HCT116 (cell line): ENCODE results near the gene AAR2. TPM values are rescaled to one million over a fixed set of nuclear protein-coding genes. Genes with fewer than 3 reads are reported as not detected.

Experiments used
- ATAC-seq: fragments of 200-7000 bp; cut with Tn5 transposase; 2 replicates; pipeline ENCODE4 v1.9.1; 2020; ENCODE audit warnings: mild to moderate bottlenecking, moderate library complexity
- BruUV-seq: library from RNA; stranded (reverse); fragments of 400-500 nt; replicated peaks from 2 replicates; lab custom pipeline; 2021; lab: Mats Ljungman, UMichigan
- CTCF ChIA-PET: fragments of 300-600 bp; sonication (Branson Sonifier 250); formaldehyde crosslinking; loops from one replicate; lab custom pipeline; 2021; ENCODE audit warnings: antibody characterized with exemption; lab: Charles Lee
- POLR2A ChIA-PET: fragments of 300-600, 350-600 bp; sonication (Branson Sonifier 250); formaldehyde crosslinking; loops from one replicate; lab custom pipeline; 2021; ENCODE audit warnings: antibody characterized with exemption; lab: Charles Lee
- RAD21 ChIA-PET, 2 experiments: fragments of 300-600 bp; sonication (Branson Sonifier 250); formaldehyde crosslinking; loops; one replicate each; lab custom pipeline; 2023; ENCODE audit warnings: low total read pairs in 2 of 2; ENCODE audit not compliant: uncharacterized antibody in 2 of 2, unreplicated experiment in 2 of 2, low non-redundant PET in 1 of 2; lab: Charles Lee
- DNase-seq: peaks from one replicate; pipeline ENCODE4 v3.0.0-alpha.2; 2010; ENCODE audit warnings: low read depth, low spot score
- H2AFZ ChIP-seq: fragments of 200-600 bp; shearing (Covaris generic), sonication (generic); 2 replicates; pipeline ENCODE4 v1.6.1; 2017; ENCODE audit warnings: low read depth, mixed run types, mixed read lengths, antibody characterized with exemption, low read length; ENCODE audit not compliant: poor library complexity, severe bottlenecking
- H3K27ac ChIP-seq: 2 replicates; pipeline ENCODE4 v1.5.1; 2012; ENCODE audit warnings: low read depth, low read length
- H3K27me3 ChIP-seq: fragments of 200-600 bp; sonication (generic); 2 replicates; pipeline ENCODE4 v1.6.1; 2016; ENCODE audit warnings: mixed run types, low read length, mixed read lengths; ENCODE audit not compliant: insufficient read depth
- H3K36me3 ChIP-seq, 2 experiments: fragments of 200-500 bp in 1 of 2; fragments of 200-600 bp in 1 of 2; sonication (Bioruptor generic) in 1 of 2; sonication (generic) in 1 of 2; 2 replicates each; pipeline versions ENCODE4 v1.5.1 to v1.6.1; 2014 to 2016; ENCODE audit warnings: low read length in 2 of 2, inconsistent platforms in 1 of 2, mixed read lengths in 1 of 2, mixed run types in 1 of 2; ENCODE audit not compliant: insufficient read depth in 2 of 2, control insufficient read depth in 1 of 2
- H3K4me1 ChIP-seq, 2 experiments: fragments of 200-600 bp in 1 of 2; sonication (generic) in 1 of 2; 2 replicates each; pipeline versions ENCODE4 v1.5.1 to v1.6.1; 2012 to 2017; ENCODE audit warnings: low read length in 2 of 2, inconsistent platforms in 1 of 2, mild to moderate bottlenecking in 1 of 2, mixed read lengths in 1 of 2, mixed run types in 1 of 2, moderate library complexity in 1 of 2; ENCODE audit not compliant: insufficient read depth in 2 of 2, control insufficient read depth in 1 of 2
- H3K4me2 ChIP-seq: fragments of 200-600 bp; sonication (generic); 2 replicates; pipeline ENCODE4 v1.6.1; 2017; ENCODE audit warnings: mixed run types, low read length, mixed read lengths
- H3K4me3 ChIP-seq, 2 experiments: fragments of 200-600 bp in 1 of 2; sonication (generic) in 1 of 2; replicated peaks in 1 of 2; 2 replicates each; pipeline ENCODE4 v1.5.1; 2011 to 2016; ENCODE audit warnings: low read length in 2 of 2, control low read depth in 1 of 2, low read depth in 1 of 2, mild to moderate bottlenecking in 1 of 2, mixed read lengths in 1 of 2, mixed run types in 1 of 2
- H3K79me2 ChIP-seq: fragments of 200-600 bp; sonication (generic); 2 replicates; pipeline ENCODE4 v1.6.1; 2017; ENCODE audit warnings: mild to moderate bottlenecking, mixed run types, low read length, moderate library complexity, mixed read lengths; ENCODE audit not compliant: insufficient read depth
- H3K9ac ChIP-seq: fragments of 200-600 bp; sonication (generic); 2 replicates; pipeline ENCODE4 v1.6.1; 2016; ENCODE audit warnings: low read length, mixed read lengths
- H3K9me2 ChIP-seq: fragments of 200-600 bp; sonication (generic), shearing (Covaris generic); 2 replicates; pipeline ENCODE4 v1.6.1; 2017; ENCODE audit warnings: mixed run types, mild to moderate bottlenecking, moderate library complexity; ENCODE audit not compliant: insufficient read depth
- H3K9me3 ChIP-seq, 2 experiments: fragments of 200-500 bp in 1 of 2; fragments of 200-600 bp in 1 of 2; sonication (Bioruptor generic) in 1 of 2; sonication (generic) in 1 of 2; 2 replicates each; pipeline ENCODE4 v1.6.1; 2014 to 2017; ENCODE audit warnings: low read length in 2 of 2, mixed read lengths in 2 of 2, inconsistent platforms in 1 of 2, low read depth in 1 of 2, mild to moderate bottlenecking in 1 of 2, mixed run types in 1 of 2, moderate library complexity in 1 of 2; ENCODE audit not compliant: control insufficient read depth in 1 of 2, insufficient read depth in 1 of 2
- H4K20me1 ChIP-seq: fragments of 200-600 bp; sonication (generic), shearing (Covaris generic); 2 replicates; pipeline ENCODE4 v1.6.1; 2017; ENCODE audit warnings: mixed run types, mild to moderate bottlenecking, moderate library complexity; ENCODE audit not compliant: insufficient read depth
- CBX3 ChIP-seq: IDR thresholded peaks from 2 replicates; pipeline ENCODE4 v1.6.1; 2012; ENCODE audit warnings: low read depth
- CEBPB ChIP-seq: IDR thresholded peaks from 2 replicates; pipeline ENCODE4 v1.6.1; 2012; ENCODE audit warnings: low read depth
- ELF1 ChIP-seq: IDR thresholded peaks from 2 replicates; pipeline ENCODE4 v1.6.1; 2012; ENCODE audit warnings: low read depth, borderline replicate concordance
- EZH2 ChIP-seq: fragments of 200-600 bp; sonication (generic); IDR thresholded peaks from 2 replicates; pipeline ENCODE4 v1.6.1; 2017; ENCODE audit warnings: antibody characterized with exemption, mixed run types
- EZH2phosphoT487 ChIP-seq: fragments of 200-600 bp; IDR thresholded peaks from 2 replicates; pipeline ENCODE4 v1.6.1; 2018; ENCODE audit warnings: antibody characterized with exemption, borderline replicate concordance
- POLR2A ChIP-seq: IDR thresholded peaks from 2 replicates; pipeline ENCODE4 v1.7.0; 2011; ENCODE audit warnings: borderline replicate concordance; ENCODE audit not compliant: insufficient read depth, insufficient read length; ENCODE audit errors: extremely low read depth
- POLR2AphosphoS5 ChIP-seq: IDR thresholded peaks from 2 replicates; pipeline ENCODE4 v1.6.1; 2011; ENCODE audit warnings: mild to moderate bottlenecking, low read depth, low read length, moderate library complexity
- RAD21 ChIP-seq: IDR thresholded peaks from 2 replicates; pipeline ENCODE4 v1.6.1; 2012; ENCODE audit warnings: low read depth, mild to moderate bottlenecking
- SIN3A ChIP-seq: IDR thresholded peaks from 2 replicates; pipeline ENCODE4 v1.6.1; 2012; ENCODE audit warnings: low read depth
- SP1 ChIP-seq: IDR thresholded peaks from 2 replicates; pipeline ENCODE4 v1.6.1; 2012; ENCODE audit warnings: low read depth
- SRF ChIP-seq: IDR thresholded peaks from 2 replicates; pipeline ENCODE4 v1.6.1; 2012; ENCODE audit warnings: low read depth
- TCF7L2 ChIP-seq: IDR thresholded peaks from 2 replicates; pipeline ENCODE4 v1.7.0; 2011; ENCODE audit warnings: borderline replicate concordance, inconsistent platforms; ENCODE audit not compliant: insufficient read depth, insufficient read length; ENCODE audit errors: extremely low read depth
- YY1 ChIP-seq: IDR thresholded peaks from 2 replicates; pipeline ENCODE4 v1.6.1; 2011; ENCODE audit warnings: low read length, low read depth, moderate library complexity, mild to moderate bottlenecking; ENCODE audit not compliant: insufficient replicate concordance; ENCODE audit errors: extremely low read depth
- ZFX ChIP-seq: fragments of 450-650 bp; IDR thresholded peaks from 2 replicates; pipeline ENCODE4 v1.6.1; 2017
- ZNF274 ChIP-seq: fragments of 200-500 bp; sonication (Bioruptor generic); IDR thresholded peaks from 2 replicates; pipeline ENCODE4 v1.6.1; 2014; ENCODE audit warnings: mild to moderate bottlenecking, low read depth, low read length, inconsistent platforms
- intact Hi-C: fragments of 100-400 bp; cut with micrococcal nuclease; formaldehyde crosslinking; loops from 2 replicates; pipeline ENCODE4 v1.10.0; 2022
- total RNA-seq: library from RNA; stranded (reverse); gene quantifications from one replicate; pipeline ENCODE4 v1.2.1, GENCODE V29; 2021; ENCODE audit not compliant: unreplicated experiment
- TF ChIP-seq, protein P1 (sequence below): IDR thresholded peaks from 2 replicates; pipeline ENCODE4 v1.6.1; 2012; ENCODE audit warnings: low read depth
- TF ChIP-seq, protein P2 (sequence below): IDR thresholded peaks from 2 replicates; pipeline ENCODE4 v1.6.1; 2011; ENCODE audit warnings: mild to moderate bottlenecking, low read length, moderate library complexity; ENCODE audit not compliant: insufficient replicate concordance; ENCODE audit errors: extremely low read depth
- TF ChIP-seq, protein P3 (sequence below), 3 experiments: fragments of 200-600 bp in 1 of 3; sonication (generic) in 1 of 3; IDR thresholded peaks in 2 of 3; conservative IDR thresholded peaks in 1 of 3; 2 replicates each; pipeline ENCODE4 v1.5.1; 2012 to 2017; ENCODE audit warnings: low read depth in 2 of 3, low read length in 2 of 3, antibody characterized with exemption in 1 of 3, borderline replicate concordance in 1 of 3, control low read depth in 1 of 3, mild to moderate bottlenecking in 1 of 3, mixed read lengths in 1 of 3, mixed run types in 1 of 3, moderate library complexity in 1 of 3; ENCODE audit not compliant: insufficient read depth in 1 of 3
- TF ChIP-seq, protein P4 (sequence below): IDR thresholded peaks from 2 replicates; pipeline ENCODE4 v1.6.1; 2012
- TF ChIP-seq, protein P5 (sequence below): IDR thresholded peaks from 2 replicates; pipeline ENCODE4 v1.6.1; 2012

Gene AAR2
- total RNA-seq, 1 experiment from 2014 or later, result 23.3 TPM

DNA sequence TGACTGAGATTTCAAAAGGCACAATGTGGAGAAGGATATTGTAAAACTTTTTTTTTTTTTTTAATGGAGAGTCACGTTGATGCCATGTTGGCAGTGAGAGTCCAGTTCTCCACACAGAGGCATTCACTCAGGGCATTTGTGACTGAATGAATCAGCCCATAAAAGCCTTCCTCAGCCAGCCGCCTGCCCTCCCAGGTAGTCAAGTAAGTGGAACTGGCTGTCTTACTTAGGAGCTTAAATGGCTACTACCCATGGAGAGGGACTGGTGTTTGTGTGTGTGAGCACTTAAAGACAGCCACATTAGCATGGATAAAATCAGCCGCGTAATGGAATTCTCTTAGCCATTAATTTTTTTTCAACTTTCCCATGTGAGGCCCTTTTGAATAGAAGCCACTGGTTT, 12.6 kb downstream of the AAR2 start:
- no TSS peak for BruUV-seq
- no peak overlapping the region for H2AFZ ChIP-seq
- H3K9ac ChIP-seq, result no peak overlapping the region
- peaks cover 45% of the 10 kb centered on the region for H3K79me2 ChIP-seq
- ATAC-seq (no peak), DNase-seq (no peak)
- no peak overlapping the region for H3K27ac ChIP-seq
- H3K4me1 ChIP-seq, result no peaks in the 10 kb centered on the region
- H4K20me1 ChIP-seq, result no peaks in the 10 kb centered on the region; the same call in 1 of the 2 replicates
- H3K4me3 ChIP-seq, result no peak overlapping the region
- CTCF ChIA-PET, result no interaction called here
- intact Hi-C loops, result no loop called here
- no peaks in the 10 kb centered on the region for H3K9me2 ChIP-seq
- H3K9me3 ChIP-seq, result no peaks in the 10 kb centered on the region
- peaks cover 46 to 47% of the 10 kb centered on the region in 2 experiments; a peak in 3 of 4 replicates for H3K36me3 ChIP-seq
- RAD21 ChIA-PET, result no interaction called here
- no peaks in the 10 kb centered on the region for H3K27me3 ChIP-seq
- POLR2A ChIA-PET, result no interaction called here
- no peak overlapping the region for H3K4me2 ChIP-seq
- TF ChIP-seq SIN3A (no peak), ZFX (no peak), ZNF274 (no peak), SP1 (no peak), POLR2A (no peak), CBX3 (no peak), RAD21 (no peak), EZH2phosphoT487 (no peak), TCF7L2 (no peak), CEBPB (no peak), EZH2 (no peak), YY1 (no peak), ELF1 (no peak), POLR2AphosphoS5 (no peak), SRF (no peak)
- TF ChIP-seq, protein P1, sequence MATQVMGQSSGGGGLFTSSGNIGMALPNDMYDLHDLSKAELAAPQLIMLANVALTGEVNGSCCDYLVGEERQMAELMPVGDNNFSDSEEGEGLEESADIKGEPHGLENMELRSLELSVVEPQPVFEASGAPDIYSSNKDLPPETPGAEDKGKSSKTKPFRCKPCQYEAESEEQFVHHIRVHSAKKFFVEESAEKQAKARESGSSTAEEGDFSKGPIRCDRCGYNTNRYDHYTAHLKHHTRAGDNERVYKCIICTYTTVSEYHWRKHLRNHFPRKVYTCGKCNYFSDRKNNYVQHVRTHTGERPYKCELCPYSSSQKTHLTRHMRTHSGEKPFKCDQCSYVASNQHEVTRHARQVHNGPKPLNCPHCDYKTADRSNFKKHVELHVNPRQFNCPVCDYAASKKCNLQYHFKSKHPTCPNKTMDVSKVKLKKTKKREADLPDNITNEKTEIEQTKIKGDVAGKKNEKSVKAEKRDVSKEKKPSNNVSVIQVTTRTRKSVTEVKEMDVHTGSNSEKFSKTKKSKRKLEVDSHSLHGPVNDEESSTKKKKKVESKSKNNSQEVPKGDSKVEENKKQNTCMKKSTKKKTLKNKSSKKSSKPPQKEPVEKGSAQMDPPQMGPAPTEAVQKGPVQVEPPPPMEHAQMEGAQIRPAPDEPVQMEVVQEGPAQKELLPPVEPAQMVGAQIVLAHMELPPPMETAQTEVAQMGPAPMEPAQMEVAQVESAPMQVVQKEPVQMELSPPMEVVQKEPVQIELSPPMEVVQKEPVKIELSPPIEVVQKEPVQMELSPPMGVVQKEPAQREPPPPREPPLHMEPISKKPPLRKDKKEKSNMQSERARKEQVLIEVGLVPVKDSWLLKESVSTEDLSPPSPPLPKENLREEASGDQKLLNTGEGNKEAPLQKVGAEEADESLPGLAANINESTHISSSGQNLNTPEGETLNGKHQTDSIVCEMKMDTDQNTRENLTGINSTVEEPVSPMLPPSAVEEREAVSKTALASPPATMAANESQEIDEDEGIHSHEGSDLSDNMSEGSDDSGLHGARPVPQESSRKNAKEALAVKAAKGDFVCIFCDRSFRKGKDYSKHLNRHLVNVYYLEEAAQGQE, result no peak
- TF ChIP-seq, protein P2, sequence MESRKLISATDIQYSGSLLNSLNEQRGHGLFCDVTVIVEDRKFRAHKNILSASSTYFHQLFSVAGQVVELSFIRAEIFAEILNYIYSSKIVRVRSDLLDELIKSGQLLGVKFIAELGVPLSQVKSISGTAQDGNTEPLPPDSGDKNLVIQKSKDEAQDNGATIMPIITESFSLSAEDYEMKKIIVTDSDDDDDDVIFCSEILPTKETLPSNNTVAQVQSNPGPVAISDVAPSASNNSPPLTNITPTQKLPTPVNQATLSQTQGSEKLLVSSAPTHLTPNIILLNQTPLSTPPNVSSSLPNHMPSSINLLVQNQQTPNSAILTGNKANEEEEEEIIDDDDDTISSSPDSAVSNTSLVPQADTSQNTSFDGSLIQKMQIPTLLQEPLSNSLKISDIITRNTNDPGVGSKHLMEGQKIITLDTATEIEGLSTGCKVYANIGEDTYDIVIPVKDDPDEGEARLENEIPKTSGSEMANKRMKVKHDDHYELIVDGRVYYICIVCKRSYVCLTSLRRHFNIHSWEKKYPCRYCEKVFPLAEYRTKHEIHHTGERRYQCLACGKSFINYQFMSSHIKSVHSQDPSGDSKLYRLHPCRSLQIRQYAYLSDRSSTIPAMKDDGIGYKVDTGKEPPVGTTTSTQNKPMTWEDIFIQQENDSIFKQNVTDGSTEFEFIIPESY, result no peak
- TF ChIP-seq, protein P3, sequence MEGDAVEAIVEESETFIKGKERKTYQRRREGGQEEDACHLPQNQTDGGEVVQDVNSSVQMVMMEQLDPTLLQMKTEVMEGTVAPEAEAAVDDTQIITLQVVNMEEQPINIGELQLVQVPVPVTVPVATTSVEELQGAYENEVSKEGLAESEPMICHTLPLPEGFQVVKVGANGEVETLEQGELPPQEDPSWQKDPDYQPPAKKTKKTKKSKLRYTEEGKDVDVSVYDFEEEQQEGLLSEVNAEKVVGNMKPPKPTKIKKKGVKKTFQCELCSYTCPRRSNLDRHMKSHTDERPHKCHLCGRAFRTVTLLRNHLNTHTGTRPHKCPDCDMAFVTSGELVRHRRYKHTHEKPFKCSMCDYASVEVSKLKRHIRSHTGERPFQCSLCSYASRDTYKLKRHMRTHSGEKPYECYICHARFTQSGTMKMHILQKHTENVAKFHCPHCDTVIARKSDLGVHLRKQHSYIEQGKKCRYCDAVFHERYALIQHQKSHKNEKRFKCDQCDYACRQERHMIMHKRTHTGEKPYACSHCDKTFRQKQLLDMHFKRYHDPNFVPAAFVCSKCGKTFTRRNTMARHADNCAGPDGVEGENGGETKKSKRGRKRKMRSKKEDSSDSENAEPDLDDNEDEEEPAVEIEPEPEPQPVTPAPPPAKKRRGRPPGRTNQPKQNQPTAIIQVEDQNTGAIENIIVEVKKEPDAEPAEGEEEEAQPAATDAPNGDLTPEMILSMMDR (IDR thresholded peaks at IDR 0.05 in 2 of 3, conservative IDR thresholded peaks at IDR 0.05 in 1 of 3; ENCODE audit: borderline replicate concordance in 1 of 3, insufficient read depth in 1 of 3, low read depth in 2 of 3, low read length in 2 of 3), result no peak
- TF ChIP-seq, protein P4, sequence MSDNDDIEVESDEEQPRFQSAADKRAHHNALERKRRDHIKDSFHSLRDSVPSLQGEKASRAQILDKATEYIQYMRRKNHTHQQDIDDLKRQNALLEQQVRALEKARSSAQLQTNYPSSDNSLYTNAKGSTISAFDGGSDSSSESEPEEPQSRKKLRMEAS, result no peak
- TF ChIP-seq, protein P5, sequence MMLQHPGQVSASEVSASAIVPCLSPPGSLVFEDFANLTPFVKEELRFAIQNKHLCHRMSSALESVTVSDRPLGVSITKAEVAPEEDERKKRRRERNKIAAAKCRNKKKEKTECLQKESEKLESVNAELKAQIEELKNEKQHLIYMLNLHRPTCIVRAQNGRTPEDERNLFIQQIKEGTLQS, result no peak
